ENCODE data around the gene PTPRN2. TPM values are rescaled to one million over a fixed set of nuclear protein-coding genes. Genes with fewer than 3 reads are reported as not detected.
A peak's percentile ranks its signal among the peaks of the same experiment; 100 is the strongest.
"Not testable (repeated sequence)": the region's sequence is repeated elsewhere in the genome, so short reads cannot be mapped to it uniquely, and the experiment has no call there.

The PTPRN2 gene
- total RNA-seq, 1 donor from 2014 or later, result 15.4 TPM

- no peak overlapping the region for H3K4me3 Mint-ChIP-seq
- no peaks in the 10 kb centered on the region for H3K36me3 Mint-ChIP-seq
- no peak for TF ChIP-seq CTCF (conservative IDR thresholded peaks at IDR 0.05)
- DNase-seq (ENCODE audit: extremely low spot score, unreplicated experiment), result no peak
- H3K27me3 Mint-ChIP-seq, result no peaks in the 10 kb centered on the region
- H3K9me3 Mint-ChIP-seq, result peaks cover 4% of the 10 kb centered on the region
- H3K27ac Mint-ChIP-seq, result no peak overlapping the region
- H3K4me1 Mint-ChIP-seq (ENCODE audit: unreplicated experiment), result peaks cover 15% of the 10 kb centered on the region
Measured at GRCh38 chr7:158034571-158034970, 553.1 kb downstream of the PTPRN2 start.

DNA sequence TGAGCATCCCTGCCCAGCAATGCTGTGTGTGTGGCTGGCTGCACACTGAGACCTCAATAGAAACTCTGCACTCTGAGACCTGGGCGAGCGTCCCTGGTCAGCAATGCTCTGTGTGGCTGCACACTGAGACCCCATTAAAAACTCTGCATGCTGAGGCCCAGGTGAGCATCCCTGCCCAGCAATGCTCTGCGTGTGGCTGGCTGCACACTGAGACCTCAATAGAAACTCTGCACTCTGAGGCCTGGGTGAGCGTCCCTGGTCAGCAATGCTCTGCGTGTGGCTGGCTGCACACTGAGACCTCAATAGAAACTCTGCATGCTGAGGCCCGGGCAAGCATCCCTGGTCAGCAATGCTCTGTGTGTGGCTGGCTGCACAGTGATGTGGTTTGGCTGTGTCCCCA is 553.7 kb downstream of the PTPRN2 start:
- not testable (repeated sequence) for H3K27ac Mint-ChIP-seq; H3K4me3 Mint-ChIP-seq; H3K36me3 Mint-ChIP-seq; H3K27me3 Mint-ChIP-seq; DNase-seq (ENCODE audit: extremely low spot score, unreplicated experiment); H3K9me3 Mint-ChIP-seq
- H3K4me1 Mint-ChIP-seq (ENCODE audit: unreplicated experiment), result peaks cover 19% of the 10 kb centered on the region

GRCh38 chr7:158033196-158033595 is 554.4 kb downstream of the PTPRN2 start:
- H3K9me3 Mint-ChIP-seq, result peaks cover 4% of the 10 kb centered on the region
- no peak for DNase-seq (ENCODE audit: extremely low spot score, unreplicated experiment)
- peaks cover 19% of the 10 kb centered on the region for H3K4me1 Mint-ChIP-seq (ENCODE audit: unreplicated experiment)
- TF ChIP-seq CTCF (conservative IDR thresholded peaks at IDR 0.05), result no peak
- peak overlapping the region; percentile 47 for H3K27ac Mint-ChIP-seq
- H3K4me3 Mint-ChIP-seq, result peak overlapping the region; percentile 62
- no peaks in the 10 kb centered on the region for H3K27me3 Mint-ChIP-seq
- no peaks in the 10 kb centered on the region for H3K36me3 Mint-ChIP-seq

DNA sequence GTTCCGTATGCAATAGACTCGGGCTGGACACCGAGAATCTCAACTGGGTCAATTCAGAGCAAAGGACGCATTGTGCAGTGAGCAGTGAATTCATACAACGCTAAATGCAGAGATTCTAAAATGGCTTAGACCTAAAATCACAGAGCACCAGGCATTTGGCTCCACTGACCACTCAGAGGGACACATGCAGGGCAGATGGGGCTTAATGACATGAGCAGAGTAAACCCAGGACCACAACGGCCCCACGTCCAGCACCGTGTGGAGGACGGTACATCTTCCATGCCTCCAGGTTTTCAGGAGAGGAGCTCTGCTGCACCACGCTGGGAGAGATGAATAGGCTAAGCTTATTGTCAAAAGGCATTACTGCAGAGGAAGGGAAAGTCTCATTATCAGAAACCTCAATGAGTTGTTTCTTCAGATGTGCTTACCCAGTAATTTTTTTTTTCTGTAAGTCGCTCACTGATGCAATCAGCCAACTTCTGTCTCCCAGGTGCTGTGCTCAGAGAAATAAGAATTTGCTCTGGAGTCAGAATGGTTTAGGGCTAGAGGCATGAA is 555.0 kb downstream of the PTPRN2 start:
- Mint-ChIP-seq H3K36me3 (no peaks in the 10 kb centered on the region), H3K4me1 (ENCODE audit: unreplicated experiment) (peaks cover 19% of the 10 kb centered on the region), H3K27ac (peak overlapping the region; percentile 47), H3K9me3 (peaks cover 4% of the 10 kb centered on the region), H3K4me3 (peak overlapping the region; percentile 62), H3K27me3 (no peaks in the 10 kb centered on the region)
- DNase-seq (ENCODE audit: extremely low spot score, unreplicated experiment), result no peak
- TF ChIP-seq CTCF (conservative IDR thresholded peaks at IDR 0.05), result no peak

GRCh38 chr7:158031867-158032308 is 555.7 kb downstream of the PTPRN2 start:
- H3K27me3 Mint-ChIP-seq, result no peaks in the 10 kb centered on the region
- peaks cover 4% of the 10 kb centered on the region for H3K9me3 Mint-ChIP-seq
- peak; percentile 63 for DNase-seq (ENCODE audit: extremely low spot score, unreplicated experiment)
- no peaks in the 10 kb centered on the region for H3K36me3 Mint-ChIP-seq
- no peak overlapping the region for H3K4me3 Mint-ChIP-seq
- H3K4me1 Mint-ChIP-seq (ENCODE audit: unreplicated experiment), result peaks cover 19% of the 10 kb centered on the region
- no peak for TF ChIP-seq CTCF (conservative IDR thresholded peaks at IDR 0.05)
- no peak overlapping the region for H3K27ac Mint-ChIP-seq

DNA sequence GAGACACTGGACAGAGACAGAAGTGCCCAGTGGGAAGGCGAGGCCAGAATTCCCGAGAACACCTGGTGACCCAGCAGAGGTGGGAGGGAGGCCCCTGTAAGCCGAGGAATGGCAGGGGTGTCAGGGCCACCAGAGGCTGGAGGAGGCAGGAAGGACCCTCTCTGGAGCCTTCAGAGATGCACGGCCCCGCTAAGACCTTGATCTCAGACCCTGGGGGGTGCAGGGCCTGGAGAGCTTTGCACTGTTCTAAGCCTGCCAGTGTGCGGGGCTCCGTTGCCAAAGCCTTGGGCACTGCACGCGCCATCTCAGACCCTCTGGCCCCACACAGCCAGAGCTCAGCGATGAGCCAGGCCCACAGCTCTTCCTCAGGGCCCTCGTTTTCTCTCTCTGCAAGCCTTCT is 557.1 kb downstream of the PTPRN2 start:
- no peak overlapping the region for H3K27ac Mint-ChIP-seq
- H3K27me3 Mint-ChIP-seq, result no peaks in the 10 kb centered on the region
- peaks cover 19% of the 10 kb centered on the region for H3K4me1 Mint-ChIP-seq (ENCODE audit: unreplicated experiment)
- no peak for DNase-seq (ENCODE audit: extremely low spot score, unreplicated experiment)
- H3K4me3 Mint-ChIP-seq, result no peak overlapping the region
- H3K9me3 Mint-ChIP-seq, result peaks cover 4% of the 10 kb centered on the region
- TF ChIP-seq CTCF (conservative IDR thresholded peaks at IDR 0.05), result no peak
- H3K36me3 Mint-ChIP-seq, result no peaks in the 10 kb centered on the region

Data from type B pancreatic cell (in vitro differentiated cells).